ENCODE data around the gene TACC3.
A peak's percentile ranks its signal among the peaks of the same experiment; 100 is the strongest.
"Not testable (repeated sequence)": the region's sequence is repeated elsewhere in the genome, so short reads cannot be mapped to it uniquely, and the experiment has no call there.

Gene TACC3

GRCh38 chr4:1721003-1721665, at the start of gene TACC3, which contains the start of gene TMEM129:
Gene TACC3, plus strand, starts transcription at chr4:1721521. Its CDS starts 1,901 bp downstream, at chr4:1723422.
Gene TMEM129, minus strand, starts transcription at chr4:1721323. Its CDS starts 486 bp downstream, at chr4:1720837.
- peak; percentile 88 for DNase-seq

- no peak for DNase-seq
Measured at GRCh38 chr4:1673671-1674070, 47.6 kb upstream of the TACC3 start.

- no peak for DNase-seq
Measured at GRCh38 chr4:1674682-1675081, 46.6 kb upstream of the TACC3 start.

GRCh38 chr4:1675136-1675801, 46.1 kb upstream of the TACC3 start:
- no peak for DNase-seq

GRCh38 chr4:1675802-1676137, 45.6 kb upstream of the TACC3 start:
- no peak for DNase-seq

GRCh38 chr4:1676605-1677525, 44.5 kb upstream of the TACC3 start:
- DNase-seq = no peak

GRCh38 chr4:1678244-1678643, 43.1 kb upstream of the TACC3 start:
- no peak for DNase-seq

- DNase-seq = no peak
Measured at GRCh38 chr4:1682860-1683259, 38.5 kb upstream of the TACC3 start.

- DNase-seq = no peak
Measured at GRCh38 chr4:1683261-1683735, 38.0 kb upstream of the TACC3 start.

- DNase-seq = no peak
Measured at GRCh38 chr4:1683736-1684505, 37.4 kb upstream of the TACC3 start, which contains the start of gene FAM53A. Gene FAM53A, minus strand, starts transcription at chr4:1684313. Its CDS starts 15,572 bp downstream, at chr4:1668741.

GRCh38 chr4:1684506-1685234, 36.7 kb upstream of the TACC3 start:
- DNase-seq = no peak

GRCh38 chr4:1685235-1686150, 35.8 kb upstream of the TACC3 start:
- no peak for DNase-seq

- no peak for DNase-seq
Measured at GRCh38 chr4:1686440-1687036, 34.8 kb upstream of the TACC3 start.

GRCh38 chr4:1690698-1691097, 30.6 kb upstream of the TACC3 start:
- DNase-seq = no peak

GRCh38 chr4:1691737-1692373, 29.5 kb upstream of the TACC3 start:
- DNase-seq = no peak

GRCh38 chr4:1693131-1693896, 28.0 kb upstream of the TACC3 start:
- DNase-seq = peak; percentile 54

- DNase-seq = no peak
Measured at GRCh38 chr4:1695913-1696312, 25.4 kb upstream of the TACC3 start.

- DNase-seq = not testable (repeated sequence)
Measured at GRCh38 chr4:1701671-1702070, 19.6 kb upstream of the TACC3 start.

- DNase-seq = no peak
Measured at GRCh38 chr4:1703867-1704266, 17.5 kb upstream of the TACC3 start.
